HG03460 (cell line): Measurements from ENCODE around the gene CISD2.
"Not testable (repeated sequence)": the region's sequence is repeated elsewhere in the genome, so short reads cannot be mapped to it uniquely, and the experiment has no call there.

Source experiments
- ATAC-seq: cut with Tn5 transposase; IDR thresholded peaks from one replicate; pipeline ENCODE4 v1.9.1; 2021; ENCODE audit not compliant: unreplicated experiment

CISD2 gene

GRCh38 chr4:102901804-102902203, 33.0 kb downstream of the CISD2 start:
- no peak for ATAC-seq

DNA sequence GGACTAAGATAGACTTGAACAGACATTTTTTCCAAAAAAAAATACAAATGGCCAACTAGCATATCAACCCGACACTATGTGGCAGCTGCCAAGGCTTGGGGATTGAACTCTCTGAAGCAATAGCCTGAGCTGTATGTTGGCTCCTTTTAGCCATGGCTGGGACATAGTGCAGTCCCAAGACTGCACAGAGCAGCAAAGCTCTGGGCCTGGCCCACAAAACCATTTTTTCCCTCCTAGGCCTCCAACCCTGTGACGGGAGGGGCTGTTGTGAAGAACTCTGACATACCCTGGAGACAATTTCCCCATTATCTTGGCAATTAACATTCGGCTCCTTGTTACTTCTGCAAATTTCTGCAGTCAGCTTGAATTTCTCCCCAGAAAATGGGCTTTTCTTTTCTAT, 50.1 kb downstream of the CISD2 start:
- no peak for ATAC-seq

DNA sequence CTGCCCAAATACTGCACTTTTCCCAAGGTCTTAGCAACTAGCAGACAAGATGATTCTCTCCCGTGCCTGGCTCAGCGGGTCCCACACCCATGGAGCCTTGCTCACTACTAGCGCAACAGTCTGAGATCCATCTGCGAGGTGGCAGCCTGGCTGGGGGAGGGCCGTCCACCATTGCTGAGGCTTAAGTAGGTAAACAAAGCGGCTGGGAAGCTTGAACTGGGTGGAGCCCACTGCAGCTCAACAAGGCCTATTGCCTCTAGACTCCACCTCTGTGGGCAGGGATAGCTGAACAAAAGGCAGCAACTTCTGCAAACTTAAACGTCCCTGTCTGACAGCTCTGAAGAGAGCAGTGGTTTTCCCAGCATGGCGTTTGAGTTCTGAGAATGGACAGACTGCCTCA, 50.9 kb downstream of the CISD2 start:
- not testable (repeated sequence) for ATAC-seq

DNA sequence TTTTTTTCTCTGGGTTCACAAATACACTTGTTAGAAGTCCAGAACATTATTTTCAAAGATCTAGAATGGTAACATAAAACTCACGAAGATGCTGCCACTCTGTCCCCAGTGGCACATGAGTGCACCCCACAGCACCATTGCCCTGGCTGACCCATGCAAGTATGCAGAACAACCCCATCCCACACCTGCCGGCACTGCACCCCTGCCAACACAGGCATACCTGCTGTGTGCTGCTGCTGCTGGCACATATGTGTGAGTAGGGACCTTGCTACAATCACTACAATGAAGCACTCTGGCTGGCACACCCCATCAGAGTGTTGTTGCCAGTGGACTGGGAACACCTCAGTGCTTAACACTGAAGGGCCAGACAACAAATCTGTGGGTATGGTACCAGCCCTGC, 66.9 kb downstream of the CISD2 start:
- ATAC-seq: no peak

DNA sequence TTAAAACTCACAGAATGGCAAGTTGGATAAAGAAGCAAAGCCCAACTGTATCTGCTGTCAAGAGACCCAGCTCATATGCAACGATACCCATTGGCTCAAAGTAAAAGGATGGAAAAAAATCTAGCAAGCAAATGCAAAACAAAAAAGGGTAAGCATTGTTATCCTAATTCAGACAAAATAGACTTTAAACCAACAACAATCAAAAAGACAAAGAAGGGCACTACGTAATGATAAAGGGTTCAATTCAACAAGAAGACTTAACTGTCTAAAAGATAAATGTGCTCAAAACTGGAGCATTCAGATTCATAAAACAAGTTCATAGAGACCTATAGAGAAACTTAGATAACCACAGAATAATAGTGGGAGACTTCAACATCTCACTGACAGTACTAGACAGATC, 69.3 kb downstream of the CISD2 start:
- not testable (repeated sequence) for ATAC-seq
